ENCODE results near the gene NTRK1. TPM values are rescaled to one million over a fixed set of nuclear protein-coding genes. Genes with fewer than 3 reads are reported as not detected.

NTRK1 gene
- total RNA-seq, 1 experiment from 2014 or later = 0.24 TPM

DNA sequence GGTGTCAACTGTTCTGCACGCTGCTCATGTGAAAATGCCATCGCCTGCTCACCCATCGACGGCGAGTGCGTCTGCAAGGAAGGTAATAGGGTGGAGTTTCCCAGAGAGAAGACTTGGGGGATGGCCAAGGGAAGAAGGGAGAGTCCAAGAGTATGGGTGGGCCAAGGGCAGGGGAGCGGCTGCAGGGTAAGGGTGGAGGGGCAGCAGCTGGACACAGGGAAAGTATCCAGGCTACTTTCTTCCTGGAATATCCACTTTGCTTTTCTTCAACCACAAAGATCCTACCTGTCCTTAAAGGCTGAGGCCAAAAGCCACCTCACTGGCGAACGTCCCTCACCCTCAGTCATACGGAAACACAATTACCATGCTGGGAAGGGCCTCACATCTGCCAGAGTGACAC, 48.3 kb downstream of the NTRK1 start:
- no peaks in the 10 kb centered on the region for H4K20me1 ChIP-seq (ENCODE audit: control insufficient read depth, insufficient read depth, insufficient read length)
- H3K27me3 ChIP-seq (ENCODE audit: insufficient read depth, low read length) = no peaks in the 10 kb centered on the region; the same call in 1 of the 2 replicates
- no peaks in the 10 kb centered on the region for H3K4me1 ChIP-seq (ENCODE audit: insufficient read depth, low read length)
- Mint-ChIP-seq H3K9me3 (no peaks in the 10 kb centered on the region; a peak in 1 of 5 replicates), H3K4me1 (peaks cover 6 to 22% of the 10 kb centered on the region in 2 experiments), H3K27me3 (ENCODE audit: low read depth) (peaks cover 32% of the 10 kb centered on the region), H3K4me3 (no peak overlapping the region), H3K36me3 (ENCODE audit: insufficient read depth in 1 of 3, low read depth in 3 of 3) (no peaks in the 10 kb centered on the region), H3K27ac (no peak overlapping the region)
- H3K23me2 ChIP-seq (ENCODE audit: insufficient read length, low read depth, low read length, poor library complexity, severe bottlenecking) = no peaks in the 10 kb centered on the region
- no peaks in the 10 kb centered on the region for H3K79me1 ChIP-seq (ENCODE audit: insufficient read depth, low read depth, low read length, poor library complexity, severe bottlenecking)
- no peak overlapping the region for H3K18ac ChIP-seq (ENCODE audit: insufficient read length, low read depth, low read length)
- no peak overlapping the region for H3K23ac ChIP-seq (ENCODE audit: insufficient read length, low read depth, low read length)
- H4K91ac ChIP-seq (ENCODE audit: insufficient read length, low read depth, low read length) = no peak overlapping the region
- no peaks in the 10 kb centered on the region for H3K9me3 ChIP-seq (ENCODE audit: control insufficient read depth, low read depth, low read length)
- no peak overlapping the region for H2BK120ac ChIP-seq (ENCODE audit: low read depth, low read length, poor library complexity, severe bottlenecking)
- H2BK12ac ChIP-seq (ENCODE audit: insufficient read length, low read depth, low read length) = no peak overlapping the region
- H3T11ph ChIP-seq (ENCODE audit: low read length) = no peak overlapping the region
- WGBS (ENCODE audit: extremely low coverage, insufficient read length, low lambda C conversion rate) = no CpG with 5 or more reads among the region's 10 CpGs
- no peak overlapping the region for H2BK20ac ChIP-seq (ENCODE audit: low read depth, low read length, poor library complexity, severe bottlenecking)
- TF ChIP-seq, protein P1, sequence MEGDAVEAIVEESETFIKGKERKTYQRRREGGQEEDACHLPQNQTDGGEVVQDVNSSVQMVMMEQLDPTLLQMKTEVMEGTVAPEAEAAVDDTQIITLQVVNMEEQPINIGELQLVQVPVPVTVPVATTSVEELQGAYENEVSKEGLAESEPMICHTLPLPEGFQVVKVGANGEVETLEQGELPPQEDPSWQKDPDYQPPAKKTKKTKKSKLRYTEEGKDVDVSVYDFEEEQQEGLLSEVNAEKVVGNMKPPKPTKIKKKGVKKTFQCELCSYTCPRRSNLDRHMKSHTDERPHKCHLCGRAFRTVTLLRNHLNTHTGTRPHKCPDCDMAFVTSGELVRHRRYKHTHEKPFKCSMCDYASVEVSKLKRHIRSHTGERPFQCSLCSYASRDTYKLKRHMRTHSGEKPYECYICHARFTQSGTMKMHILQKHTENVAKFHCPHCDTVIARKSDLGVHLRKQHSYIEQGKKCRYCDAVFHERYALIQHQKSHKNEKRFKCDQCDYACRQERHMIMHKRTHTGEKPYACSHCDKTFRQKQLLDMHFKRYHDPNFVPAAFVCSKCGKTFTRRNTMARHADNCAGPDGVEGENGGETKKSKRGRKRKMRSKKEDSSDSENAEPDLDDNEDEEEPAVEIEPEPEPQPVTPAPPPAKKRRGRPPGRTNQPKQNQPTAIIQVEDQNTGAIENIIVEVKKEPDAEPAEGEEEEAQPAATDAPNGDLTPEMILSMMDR (conservative IDR thresholded peaks at IDR 0.05) = no peak
- H3K79me2 ChIP-seq (ENCODE audit: insufficient read depth, low read length) = no peaks in the 10 kb centered on the region
- H2AFZ ChIP-seq (ENCODE audit: low read length) = no peak overlapping the region
- no peak overlapping the region for H2BK15ac ChIP-seq (ENCODE audit: low read depth, low read length)
- DNase-seq = no peak
- no peak overlapping the region for H2AK5ac ChIP-seq (ENCODE audit: insufficient read length, low read length)
- no peak overlapping the region for H3K27ac ChIP-seq (ENCODE audit: insufficient read length, low read depth, low read length)
- H3K56ac ChIP-seq (ENCODE audit: insufficient read length, low read depth, low read length) = no peak overlapping the region
- no peak overlapping the region for H4K8ac ChIP-seq (replicated peaks; ENCODE audit: insufficient read length, low read depth, low read length)
- no peak overlapping the region for H3K9ac ChIP-seq (ENCODE audit: extremely low read depth, insufficient read length, low read length)
- no peak overlapping the region for H4K5ac ChIP-seq (ENCODE audit: insufficient read length, low read depth, low read length)
- no peak overlapping the region for H2BK5ac ChIP-seq (ENCODE audit: insufficient read length, low read length)
- no peak overlapping the region for H3K4me2 ChIP-seq (ENCODE audit: insufficient read depth, insufficient read length, low read length)
- no peak overlapping the region for H3K14ac ChIP-seq (ENCODE audit: insufficient read depth, low read length)
- no peak overlapping the region for H3K4ac ChIP-seq (ENCODE audit: low read depth, low read length)

Data from H9 (cell line).